Keratinocyte (primary cell): ENCODE data around the gene GNPAT. TPM values are rescaled to one million over a fixed set of nuclear protein-coding genes. Genes with fewer than 3 reads are reported as not detected.

ENCODE experiments used
- DNase-seq: peaks from one replicate; pipeline ENCODE4 v3.0.0-alpha.2; 2011; ENCODE audit warnings: low read depth, missing footprints, low spot score
- FAIRE-seq: peaks from 2 replicates; lab custom pipeline; 2011; peaks lifted over from hg19 to GRCh38; lab: Jason Lieb, UNC
- H2AFZ ChIP-seq: 2 replicates; pipeline ENCODE4 v1.6.0; 2012; ENCODE audit warnings: low read length, control low read depth, inconsistent platforms; ENCODE audit not compliant: control insufficient read depth
- H3K27ac ChIP-seq: 2 replicates; pipeline ENCODE4 v1.5.1; 2011; ENCODE audit warnings: low read length; ENCODE audit not compliant: control insufficient read depth, insufficient read depth
- H3K27me3 ChIP-seq: 3 replicates; pipeline ENCODE4 v1.6.0; 2011; ENCODE audit warnings: low read length; ENCODE audit not compliant: control insufficient read depth, insufficient read depth; ENCODE audit errors: extremely low read depth
- H3K36me3 ChIP-seq, 2 experiments: 2 replicates in 1 of 2; 3 replicates in 1 of 2; pipeline ENCODE4 v1.5.1; 2011; ENCODE audit warnings: low read length in 2 of 2, mild to moderate bottlenecking in 1 of 2; ENCODE audit not compliant: control insufficient read depth in 2 of 2, insufficient read depth in 2 of 2; ENCODE audit errors: extremely low read depth in 1 of 2
- H3K4me1 ChIP-seq: 3 replicates; pipeline ENCODE4 v1.5.1; 2011; ENCODE audit warnings: low read length; ENCODE audit not compliant: control insufficient read depth, insufficient read depth; ENCODE audit errors: extremely low read depth
- H3K4me2 ChIP-seq: 3 replicates; pipeline ENCODE4 v1.6.0; 2011; ENCODE audit warnings: low read depth, low read length; ENCODE audit not compliant: control insufficient read depth, insufficient read depth; ENCODE audit errors: extremely low read depth
- H3K4me3 ChIP-seq, 3 experiments: fragments of 200-600 bp in 1 of 3; sonication (generic) in 1 of 3; 2 replicates in 2 of 3; 3 replicates in 1 of 3; pipeline ENCODE4 v1.5.1; 2011 to 2016; ENCODE audit warnings: low read length in 3 of 3, mild to moderate bottlenecking in 3 of 3, control low read depth in 2 of 3, inconsistent platforms in 1 of 3, low read depth in 1 of 3, mixed read lengths in 1 of 3, mixed run types in 1 of 3, moderate library complexity in 1 of 3; ENCODE audit not compliant: control insufficient read depth in 2 of 3, insufficient read depth in 2 of 3; ENCODE audit errors: extremely low read depth in 1 of 3
- H3K79me2 ChIP-seq: 2 replicates; pipeline ENCODE4 v1.6.0; 2012; ENCODE audit warnings: low read length; ENCODE audit not compliant: control insufficient read depth, insufficient read depth
- H3K9ac ChIP-seq: 3 replicates; pipeline ENCODE4 v1.6.0; 2011; ENCODE audit warnings: low read length; ENCODE audit not compliant: control insufficient read depth, insufficient read depth; ENCODE audit errors: extremely low read depth
- H3K9me1 ChIP-seq: 3 replicates; pipeline ENCODE4 v1.6.0; 2011; ENCODE audit warnings: low read length; ENCODE audit not compliant: control insufficient read depth, insufficient read depth; ENCODE audit errors: extremely low read depth
- H3K9me3 ChIP-seq: 2 replicates; pipeline ENCODE4 v1.5.1; 2012; ENCODE audit warnings: low read depth, low read length; ENCODE audit not compliant: control insufficient read depth
- H4K20me1 ChIP-seq: 3 replicates; pipeline ENCODE4 v1.6.0; 2011; ENCODE audit warnings: low read length; ENCODE audit not compliant: control insufficient read depth, insufficient read depth; ENCODE audit errors: extremely low read depth
- CTCF ChIP-seq, 3 experiments: IDR thresholded peaks in 1 of 3; conservative IDR thresholded peaks in 1 of 3; optimal IDR thresholded peaks in 1 of 3; 2 replicates in 2 of 3; 3 replicates in 1 of 3; pipeline versions ENCODE3 to v1.5.1; 2011; ENCODE audit warnings: low read length in 3 of 3, mild to moderate bottlenecking in 3 of 3, moderate library complexity in 2 of 3, control low read depth in 1 of 3, inconsistent platforms in 1 of 3; ENCODE audit not compliant: insufficient read depth in 2 of 3; ENCODE audit errors: extremely low read depth in 1 of 3
- EZH2 ChIP-seq: IDR thresholded peaks from one replicate; pipeline ENCODE4 v1.6.1; 2012; ENCODE audit warnings: inconsistent platforms, mild to moderate bottlenecking, low read length, moderate library complexity
- dilution Hi-C: fragments of 300-500 bp; cut with MboI; formaldehyde crosslinking; loops from one replicate; pipeline ENCODE4 v1.7.0; 2020; ENCODE audit warnings: low sequenced_read_pairs; ENCODE audit not compliant: extremely low pct_ligation_motif_present
- polyA plus RNA-seq, 5 experiments: library from polyadenylated mRNA; depleted of rRNA in 3 of 5; stranded (reverse) in 3 of 5; stranded (forward) in 1 of 5; unstranded in 1 of 5; fragments of >200 nt; gene quantifications; 1 replicate in 1 of 5; 2 replicates in 3 of 5; 3 replicates in 1 of 5; pipeline versions ENCODE4 v1.2.1 to v1.2.3, GENCODE V29; 2011 to 2012; ENCODE audit warnings: missing spikeins in 2 of 5, low read depth in 1 of 5, low replicate concordance in 1 of 5

GNPAT gene
- polyA plus RNA-seq, 1 donor (not counting 4 experiments of a cell fraction or from before 2014, with no cell fraction given), result 39.9 TPM

GRCh38 chr1:231236208-231236591 lies 4.8 kb upstream of the GNPAT start:
- dilution Hi-C loops, result no loop called here
- no peaks in the 10 kb centered on the region for H3K9me3 ChIP-seq
- H3K27ac ChIP-seq, result no peak overlapping the region
- no peak overlapping the region for H2AFZ ChIP-seq
- no peak overlapping the region for H3K9ac ChIP-seq
- FAIRE-seq, result no peak
- H3K4me2 ChIP-seq, result no peak overlapping the region
- H3K79me2 ChIP-seq, result peaks cover 33% of the 10 kb centered on the region
- no peak for DNase-seq
- H3K9me1 ChIP-seq, result no peaks in the 10 kb centered on the region
- no peaks in the 10 kb centered on the region for H4K20me1 ChIP-seq
- peaks cover 11 to 27% of the 10 kb centered on the region in 2 experiments for H3K36me3 ChIP-seq
- TF ChIP-seq CTCF (optimal IDR thresholded peaks at IDR 0.05 in 1 of 3, IDR thresholded peaks at IDR 0.05 in 1 of 3, conservative IDR thresholded peaks at IDR 0.05 in 1 of 3; ENCODE audit: extremely low read depth in 1 of 3, insufficient read depth in 2 of 3, low read length in 3 of 3) (no peak), EZH2 (no peak)
- H3K4me3 ChIP-seq, result no peak overlapping the region
- no peaks in the 10 kb centered on the region for H3K27me3 ChIP-seq
- H3K4me1 ChIP-seq, result peaks cover 7% of the 10 kb centered on the region

- H3K4me2 ChIP-seq, result no peak overlapping the region
- no peaks in the 10 kb centered on the region for H4K20me1 ChIP-seq
- no peaks in the 10 kb centered on the region for H3K9me1 ChIP-seq
- peaks cover 36% of the 10 kb centered on the region for H3K79me2 ChIP-seq
- dilution Hi-C loops, result no loop called here
- no peak overlapping the region for H3K4me3 ChIP-seq
- H3K27me3 ChIP-seq, result no peaks in the 10 kb centered on the region
- H3K9ac ChIP-seq, result no peak overlapping the region
- no peak for FAIRE-seq
- TF ChIP-seq EZH2 (no peak), CTCF (optimal IDR thresholded peaks at IDR 0.05 in 1 of 3, IDR thresholded peaks at IDR 0.05 in 1 of 3, conservative IDR thresholded peaks at IDR 0.05 in 1 of 3; ENCODE audit: extremely low read depth in 1 of 3, insufficient read depth in 2 of 3, low read length in 3 of 3) (no peak)
- H2AFZ ChIP-seq, result no peak overlapping the region
- H3K9me3 ChIP-seq, result no peaks in the 10 kb centered on the region
- peaks cover 7% of the 10 kb centered on the region for H3K4me1 ChIP-seq
- DNase-seq, result no peak
- peaks cover 11 to 27% of the 10 kb centered on the region in 2 experiments for H3K36me3 ChIP-seq
- H3K27ac ChIP-seq, result no peak overlapping the region
These were observed 4.1 kb upstream of the GNPAT start for GRCh38 chr1:231236938-231237337.
